ENCODE measurements around the gene C11orf52.
A peak's percentile ranks its signal among the peaks of the same experiment; 100 is the strongest.

Gene C11orf52

DNA sequence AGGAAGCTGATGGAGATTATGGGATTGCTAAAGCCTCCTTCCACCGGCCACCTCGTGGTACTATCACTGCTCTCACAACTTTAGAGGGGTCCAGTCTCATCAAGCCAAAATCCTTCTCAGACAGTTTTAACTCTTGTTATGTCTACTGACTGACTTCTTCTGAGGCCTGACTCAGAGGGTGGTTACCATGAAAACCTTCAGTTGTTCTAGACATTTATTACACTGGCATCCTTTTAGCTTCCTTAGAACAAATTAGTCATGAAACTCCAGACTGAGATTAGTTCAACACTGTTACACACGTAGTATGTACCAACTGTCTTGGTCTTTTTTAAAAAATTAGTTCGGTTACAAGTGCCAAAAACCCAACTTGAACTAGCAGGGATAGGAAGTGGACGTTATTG is 25.9 kb downstream of the C11orf52 start:
- no peak overlapping the region for H3K4me3 ChIP-seq (replicated peaks; ENCODE audit: low read depth, low read length)
- TF ChIP-seq, protein P1, sequence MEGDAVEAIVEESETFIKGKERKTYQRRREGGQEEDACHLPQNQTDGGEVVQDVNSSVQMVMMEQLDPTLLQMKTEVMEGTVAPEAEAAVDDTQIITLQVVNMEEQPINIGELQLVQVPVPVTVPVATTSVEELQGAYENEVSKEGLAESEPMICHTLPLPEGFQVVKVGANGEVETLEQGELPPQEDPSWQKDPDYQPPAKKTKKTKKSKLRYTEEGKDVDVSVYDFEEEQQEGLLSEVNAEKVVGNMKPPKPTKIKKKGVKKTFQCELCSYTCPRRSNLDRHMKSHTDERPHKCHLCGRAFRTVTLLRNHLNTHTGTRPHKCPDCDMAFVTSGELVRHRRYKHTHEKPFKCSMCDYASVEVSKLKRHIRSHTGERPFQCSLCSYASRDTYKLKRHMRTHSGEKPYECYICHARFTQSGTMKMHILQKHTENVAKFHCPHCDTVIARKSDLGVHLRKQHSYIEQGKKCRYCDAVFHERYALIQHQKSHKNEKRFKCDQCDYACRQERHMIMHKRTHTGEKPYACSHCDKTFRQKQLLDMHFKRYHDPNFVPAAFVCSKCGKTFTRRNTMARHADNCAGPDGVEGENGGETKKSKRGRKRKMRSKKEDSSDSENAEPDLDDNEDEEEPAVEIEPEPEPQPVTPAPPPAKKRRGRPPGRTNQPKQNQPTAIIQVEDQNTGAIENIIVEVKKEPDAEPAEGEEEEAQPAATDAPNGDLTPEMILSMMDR (IDR thresholded peaks at IDR 0.05; ENCODE audit: low read length, missing control alignments) = no peak
- peak; percentile 90 for DNase-seq (ENCODE audit: low read depth)

DNA sequence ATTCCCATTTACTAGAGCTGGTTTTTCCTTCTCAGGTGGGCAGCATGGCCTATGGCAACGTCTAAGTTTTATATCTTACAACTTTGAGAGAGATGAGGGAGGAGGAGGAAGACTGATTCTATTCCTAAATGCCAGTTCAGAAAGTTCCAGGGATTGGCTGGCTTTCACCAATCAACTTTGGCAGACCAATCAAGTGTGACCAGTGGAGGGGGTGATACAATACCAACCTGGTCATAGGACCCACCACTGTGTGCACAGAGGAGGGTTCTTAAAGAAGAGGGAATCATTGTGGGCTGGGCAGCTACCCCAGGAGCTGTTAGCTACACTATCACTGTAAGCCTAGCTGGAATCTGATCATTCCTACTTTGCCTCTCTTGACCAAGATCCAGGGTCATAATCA is 26.5 kb downstream of the C11orf52 start:
- no peak overlapping the region for H3K4me3 ChIP-seq (replicated peaks; ENCODE audit: low read depth, low read length)
- TF ChIP-seq, protein P1 (IDR thresholded peaks at IDR 0.05; ENCODE audit: low read length, missing control alignments) = no peak
- peak; percentile 23 for DNase-seq (ENCODE audit: low read depth)

DNA sequence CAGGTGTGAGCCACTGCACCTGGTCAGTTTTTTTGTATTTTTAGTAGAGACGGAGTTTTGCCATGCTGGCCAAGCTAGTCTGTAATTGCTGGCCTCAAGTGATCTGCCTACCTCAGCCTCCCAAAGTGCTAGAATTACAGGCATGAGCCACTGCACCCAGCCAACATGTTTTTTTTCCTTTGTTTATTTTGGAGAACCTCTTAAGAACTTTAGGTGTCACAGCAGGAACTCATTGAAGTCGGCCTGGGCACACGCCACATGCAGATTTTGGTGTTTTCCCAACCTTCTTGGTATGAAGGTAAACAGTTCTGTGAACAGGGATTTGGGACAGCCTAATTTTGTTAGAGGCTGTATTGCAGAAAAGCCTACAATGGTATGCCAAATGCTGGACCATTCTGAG is 27.8 kb downstream of the C11orf52 start:
- DNase-seq (ENCODE audit: low read depth) = no peak
- H3K4me3 ChIP-seq (replicated peaks; ENCODE audit: low read depth, low read length) = no peak overlapping the region
- TF ChIP-seq, protein P1 (IDR thresholded peaks at IDR 0.05; ENCODE audit: low read length, missing control alignments) = no peak

DNA sequence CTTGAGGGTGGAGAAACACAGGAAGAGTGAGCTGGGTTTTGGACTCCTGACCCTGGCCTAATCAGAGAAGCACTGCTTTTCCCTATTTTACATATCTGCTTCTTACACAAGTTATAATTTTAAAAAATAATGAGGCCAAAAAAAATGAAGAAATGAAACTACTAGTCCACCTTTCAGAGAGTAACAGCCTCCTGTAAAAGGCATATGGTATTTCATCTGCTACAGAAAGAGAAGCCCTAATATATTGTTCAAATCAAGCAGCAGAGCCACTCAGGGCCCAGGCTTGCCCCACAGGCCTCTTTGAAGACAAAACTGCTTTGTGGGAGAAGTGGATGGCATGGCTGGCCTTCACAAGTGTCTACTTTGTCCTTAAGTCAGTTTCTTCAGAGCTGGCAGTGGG is 28.4 kb downstream of the C11orf52 start:
- H3K4me3 ChIP-seq (replicated peaks; ENCODE audit: low read depth, low read length) = no peak overlapping the region
- TF ChIP-seq, protein P1 (IDR thresholded peaks at IDR 0.05; ENCODE audit: low read length, missing control alignments) = no peak
- no peak for DNase-seq (ENCODE audit: low read depth)

DNA sequence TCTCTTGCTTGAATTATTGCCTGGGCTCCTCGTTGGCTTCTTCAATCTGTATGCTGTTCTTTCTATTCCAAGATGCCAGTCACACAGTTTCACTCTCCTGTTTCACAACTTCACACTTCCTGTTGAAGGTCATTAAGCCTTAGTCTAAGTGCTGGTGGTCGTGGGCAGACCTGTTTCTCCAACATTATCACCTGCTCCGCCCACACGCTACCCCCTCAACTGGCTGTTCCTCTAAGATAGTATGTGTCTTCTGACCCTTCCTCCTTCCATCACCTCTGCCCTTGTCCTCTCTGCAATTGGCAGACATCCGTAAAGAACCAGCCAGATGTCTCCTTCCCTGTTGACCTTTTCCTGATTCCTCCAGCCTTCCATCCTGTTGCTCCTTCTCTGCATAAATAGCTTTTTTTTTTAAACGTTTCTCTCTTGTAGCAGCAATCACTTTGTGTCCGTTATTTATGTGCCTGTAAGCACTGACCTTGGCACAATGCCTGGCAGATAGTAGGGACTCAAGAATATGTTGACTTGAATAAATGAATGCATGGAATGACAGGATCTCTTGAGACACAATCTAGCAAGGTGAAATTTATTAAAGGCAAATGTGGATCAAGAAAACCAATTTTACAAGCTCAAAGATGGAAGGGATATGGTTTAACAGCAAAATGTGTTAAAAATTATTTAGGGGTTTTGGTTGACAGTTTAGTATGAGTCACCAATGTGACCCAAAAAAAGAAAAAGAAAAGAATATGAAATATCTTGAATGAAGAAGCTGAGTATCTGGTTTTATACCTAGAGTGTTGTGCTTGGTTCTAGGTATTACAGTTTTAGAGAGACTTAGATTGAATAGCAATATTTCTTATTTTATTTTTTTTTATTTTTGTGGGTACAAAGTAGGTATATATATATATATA is 31.1 kb downstream of the C11orf52 start:
- no peak for DNase-seq (ENCODE audit: low read depth)
- TF ChIP-seq, protein P1 (IDR thresholded peaks at IDR 0.05; ENCODE audit: low read length, missing control alignments) = no peak
- no peak overlapping the region for H3K4me3 ChIP-seq (replicated peaks; ENCODE audit: low read depth, low read length)

DNA sequence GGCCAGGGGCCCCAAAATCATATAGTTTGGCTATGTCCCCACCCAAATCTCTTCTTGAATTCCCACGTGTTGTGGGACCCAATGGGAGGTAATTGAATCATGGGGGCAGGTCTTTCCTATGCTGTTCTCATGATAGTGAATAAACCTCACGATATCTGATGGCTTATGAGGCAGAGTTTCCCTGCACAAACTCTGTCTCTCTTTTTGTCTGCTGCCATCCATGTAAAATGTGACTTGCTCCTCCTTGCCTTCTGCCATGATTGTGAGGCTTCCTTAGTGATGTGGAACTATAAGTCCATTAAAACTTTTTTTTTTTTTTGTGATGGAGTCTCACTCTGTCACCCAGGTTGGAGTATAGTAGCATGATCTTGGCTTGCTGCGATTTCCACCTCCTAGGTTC is 32.9 kb downstream of the C11orf52 start:
- H3K4me3 ChIP-seq (replicated peaks; ENCODE audit: low read depth, low read length) = no peak overlapping the region
- TF ChIP-seq, protein P1 (IDR thresholded peaks at IDR 0.05; ENCODE audit: low read length, missing control alignments) = no peak
- no peak for DNase-seq (ENCODE audit: low read depth)

DNA sequence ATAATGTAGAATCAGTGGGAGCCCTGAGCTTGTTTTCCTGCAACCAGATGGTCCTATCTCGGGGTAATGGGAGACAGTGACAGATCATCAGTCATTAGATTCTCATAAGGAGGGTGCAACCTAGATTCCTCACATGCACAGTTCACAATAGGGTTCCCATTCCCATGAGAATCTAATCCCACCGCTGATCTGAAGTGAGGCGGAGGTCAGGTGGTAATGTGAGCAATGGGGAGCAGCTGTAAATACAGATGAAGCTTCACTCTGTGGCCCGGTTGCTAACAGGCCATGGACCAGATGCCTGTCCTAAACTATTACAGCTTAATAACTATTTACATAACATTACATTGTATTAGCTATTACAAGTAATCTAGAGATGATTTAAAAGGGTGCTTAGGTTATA is 35.4 kb downstream of the C11orf52 start:
- TF ChIP-seq, protein P1 (IDR thresholded peaks at IDR 0.05; ENCODE audit: low read length, missing control alignments) = no peak
- no peak overlapping the region for H3K4me3 ChIP-seq (replicated peaks; ENCODE audit: low read depth, low read length)
- DNase-seq (ENCODE audit: low read depth) = no peak

Data from fibroblast of pulmonary artery (primary cell).